ENCODE results near the gene KRTAP19-5.
"Not testable (repeated sequence)": the region's sequence is repeated elsewhere in the genome, so short reads cannot be mapped to it uniquely, and the experiment has no call there.

Gene KRTAP19-5

GRCh38 chr21:30502041-30502440 is at the start of gene KRTAP19-5:
Gene KRTAP19-5, minus strand, starts transcription at chr21:30502141. Its CDS starts 51 bp downstream, at chr21:30502090.
- no peak for DNase-seq (ENCODE audit: low read depth in 1 of 2, low spot score in 1 of 2)

GRCh38 chr21:30541764-30542163 is 39.8 kb upstream of the KRTAP19-5 start, which contains the start of gene KRTAP19-6:
Gene KRTAP19-6, minus strand, starts transcription at chr21:30541864. Its CDS starts 31 bp downstream, at chr21:30541833.
- DNase-seq (ENCODE audit: low read depth in 1 of 2, low spot score in 1 of 2): no peak

- DNase-seq (ENCODE audit: low read depth in 1 of 2, low spot score in 1 of 2): no peak
These were observed 16.9 kb upstream of the KRTAP19-5 start for GRCh38 chr21:30518876-30519275.

- DNase-seq (ENCODE audit: low read depth in 1 of 2, low spot score in 1 of 2): no peak
These were observed 13.7 kb upstream of the KRTAP19-5 start for GRCh38 chr21:30515681-30516080.

- DNase-seq (ENCODE audit: low read depth in 1 of 2, low spot score in 1 of 2): not testable (repeated sequence)
These were observed 3.8 kb upstream of the KRTAP19-5 start for GRCh38 chr21:30505621-30506205.

- no peak for DNase-seq (ENCODE audit: low read depth in 1 of 2, low spot score in 1 of 2)
These were observed 4.9 kb downstream of the KRTAP19-5 start, which contains the start of gene KRTAP19-4 for GRCh38 chr21:30497065-30497464. Gene KRTAP19-4, minus strand, starts transcription at chr21:30497165. Its CDS starts 55 bp downstream, at chr21:30497110.

- DNase-seq (ENCODE audit: low read depth in 1 of 2, low spot score in 1 of 2): no peak
These were observed 9.9 kb downstream of the KRTAP19-5 start, which contains the start of gene KRTAP19-3 for GRCh38 chr21:30491963-30492428. Gene KRTAP19-3, minus strand, starts transcription at chr21:30492013. Its CDS starts 56 bp downstream, at chr21:30491957.

- DNase-seq (ENCODE audit: low read depth in 1 of 2, low spot score in 1 of 2): no peak
These were observed 14.6 kb downstream of the KRTAP19-5 start, which contains the start of gene KRTAP19-2 for GRCh38 chr21:30487336-30487735. Gene KRTAP19-2, minus strand, starts transcription at chr21:30487436. Its CDS starts 88 bp downstream, at chr21:30487348.

GRCh38 chr21:30486180-30486579 is 15.8 kb downstream of the KRTAP19-5 start:
- DNase-seq (ENCODE audit: low read depth in 1 of 2, low spot score in 1 of 2): no peak

- DNase-seq (ENCODE audit: low read depth in 1 of 2, low spot score in 1 of 2): no peak
These were observed 19.8 kb downstream of the KRTAP19-5 start for GRCh38 chr21:30482130-30482529.

- DNase-seq (ENCODE audit: low read depth in 1 of 2, low spot score in 1 of 2): no peak
These were observed 21.8 kb downstream of the KRTAP19-5 start, which contains the start of gene KRTAP19-1 for GRCh38 chr21:30480145-30480544. Gene KRTAP19-1, minus strand, starts transcription at chr21:30480367. Its CDS starts 50 bp downstream, at chr21:30480317.

GRCh38 chr21:30479259-30479658 is 22.7 kb downstream of the KRTAP19-5 start:
- no peak for DNase-seq (ENCODE audit: low read depth in 1 of 2, low spot score in 1 of 2)

- DNase-seq (ENCODE audit: low read depth in 1 of 2, low spot score in 1 of 2): no peak
These were observed 23.9 kb downstream of the KRTAP19-5 start for GRCh38 chr21:30478004-30478403.

GRCh38 chr21:30468900-30469714 is 32.8 kb downstream of the KRTAP19-5 start:
- DNase-seq (ENCODE audit: low read depth in 1 of 2, low spot score in 1 of 2): no peak

- no peak for DNase-seq (ENCODE audit: low read depth in 1 of 2, low spot score in 1 of 2)
These were observed 38.2 kb downstream of the KRTAP19-5 start for GRCh38 chr21:30463713-30464112.
